ENCODE measurements around the gene TMEM108.

TMEM108 gene

GRCh38 chr3:133276594-133276993, 238.4 kb downstream of the TMEM108 start:
- Histone ChIP-seq H3K4me2 (ENCODE audit: low read length) (no peak overlapping the region), H3K79me2 (ENCODE audit: control insufficient read depth, insufficient read depth, low read length, poor library complexity) (no peaks in the 10 kb centered on the region), H2BK120ac (ENCODE audit: insufficient read depth, low read length, poor library complexity) (no peak overlapping the region), H3K4ac (ENCODE audit: low read depth, low read length) (no peak overlapping the region), H3K23ac (ENCODE audit: low read length) (no peak overlapping the region), H2AK5ac (ENCODE audit: low read length) (no peak overlapping the region), H3K4me1 (ENCODE audit: control insufficient read depth in 1 of 2, insufficient read depth in 2 of 2, low read length in 2 of 2) (no peaks in the 10 kb centered on the region), H3K27me3 (ENCODE audit: insufficient read depth, low read length) (no peaks in the 10 kb centered on the region), H3K9ac (ENCODE audit: low read length) (no peak overlapping the region), H3K9me3 (ENCODE audit: insufficient read depth, low read depth, low read length) (peaks cover 2% of the 10 kb centered on the region), H2BK5ac (ENCODE audit: low read depth, low read length, poor library complexity) (no peak overlapping the region), H3K4me3 (ENCODE audit: low read depth, low read length) (no peak overlapping the region), H4K91ac (ENCODE audit: low read depth, low read length) (no peak overlapping the region), H4K8ac (ENCODE audit: low read depth, low read length) (no peak overlapping the region), H4K12ac (ENCODE audit: low read depth, low read length) (no peak overlapping the region), H3K36me3 (ENCODE audit: control insufficient read depth in 1 of 2, insufficient read depth in 2 of 2, low read length in 2 of 2) (no peaks in the 10 kb centered on the region), H2AFZ (ENCODE audit: insufficient read depth, low read length, poor library complexity) (no peak overlapping the region), H3K14ac (ENCODE audit: low read length) (no peak overlapping the region), H2BK12ac (ENCODE audit: low read length) (no peak overlapping the region), H3K18ac (ENCODE audit: low read length) (no peak overlapping the region), H3K79me1 (ENCODE audit: low read length) (no peaks in the 10 kb centered on the region), H3K27ac (ENCODE audit: low read depth, low read length) (no peak overlapping the region)
- WGBS (ENCODE audit: extremely low coverage, insufficient coverage, insufficient read length), result no CpG with 5 or more reads among the region's 4 CpGs
- DNase-seq, result peak in 1 of 2 donors; percentile 16

GRCh38 chr3:133277813-133278212, 239.6 kb downstream of the TMEM108 start:
- Histone ChIP-seq H3K4ac (ENCODE audit: low read depth, low read length) (no peak overlapping the region), H3K9me3 (ENCODE audit: insufficient read depth, low read depth, low read length) (peaks cover 2% of the 10 kb centered on the region)
- no CpG with 5 or more reads among the region's 2 CpGs for WGBS (ENCODE audit: extremely low coverage, insufficient coverage, insufficient read length)

DNA sequence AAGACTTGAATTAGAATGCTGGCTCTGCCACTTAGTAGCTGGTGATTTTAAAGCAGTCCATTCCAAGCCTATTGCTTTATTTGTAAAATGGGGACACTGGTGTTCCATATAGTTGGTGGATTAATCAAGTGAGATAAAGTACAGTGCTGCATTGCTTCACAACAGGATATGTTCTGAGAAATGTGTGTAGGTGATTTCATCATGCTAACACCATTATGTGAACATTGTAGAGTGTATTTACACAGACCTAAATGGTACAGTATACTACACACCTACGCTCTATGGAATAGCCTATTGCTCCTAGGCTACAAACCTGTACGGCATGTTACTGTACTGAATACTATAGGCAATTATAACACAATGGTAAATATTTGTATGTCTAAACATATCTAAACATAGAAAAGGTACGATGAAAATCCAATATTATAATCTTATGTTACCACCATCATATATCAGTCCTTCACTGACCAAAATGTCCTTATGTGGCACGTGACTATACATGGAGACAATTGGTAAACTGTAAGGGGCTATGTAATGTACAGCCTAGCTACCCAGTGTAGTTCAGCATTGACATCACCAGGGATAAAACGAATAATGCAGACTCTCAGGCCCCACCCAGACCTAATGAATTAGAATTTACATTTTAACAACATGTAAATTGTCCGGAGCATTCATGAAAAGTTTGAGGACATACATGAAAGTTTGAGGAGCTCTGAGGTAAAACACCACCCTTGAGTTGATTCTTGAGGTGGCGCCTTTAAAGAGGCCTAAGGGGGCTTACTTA, 240.3 kb downstream of the TMEM108 start:
- H3K4me3 ChIP-seq (ENCODE audit: low read depth, low read length), result no peak overlapping the region
- no peak overlapping the region for H3K4me2 ChIP-seq (ENCODE audit: low read length)
- no peak overlapping the region for H4K12ac ChIP-seq (ENCODE audit: low read depth, low read length)
- H3K4ac ChIP-seq (ENCODE audit: low read depth, low read length), result no peak overlapping the region
- no peak overlapping the region for H2AK5ac ChIP-seq (ENCODE audit: low read length)
- H3K79me1 ChIP-seq (ENCODE audit: low read length), result no peaks in the 10 kb centered on the region
- no CpG with 5 or more reads among the region's 7 CpGs for WGBS (ENCODE audit: extremely low coverage, insufficient coverage, insufficient read length)
- H4K91ac ChIP-seq (ENCODE audit: low read depth, low read length), result no peak overlapping the region
- no peak for DNase-seq
- H2BK12ac ChIP-seq (ENCODE audit: low read length), result no peak overlapping the region
- no peak overlapping the region for H2AFZ ChIP-seq (ENCODE audit: insufficient read depth, low read length, poor library complexity)
- H3K23ac ChIP-seq (ENCODE audit: low read length), result no peak overlapping the region
- H3K4me1 ChIP-seq (ENCODE audit: control insufficient read depth in 1 of 2, insufficient read depth in 2 of 2, low read length in 2 of 2), result no peaks in the 10 kb centered on the region
- no peak overlapping the region for H3K9ac ChIP-seq (ENCODE audit: low read length)
- H2BK5ac ChIP-seq (ENCODE audit: low read depth, low read length, poor library complexity), result no peak overlapping the region
- no peaks in the 10 kb centered on the region for H3K27me3 ChIP-seq (ENCODE audit: insufficient read depth, low read length)
- H3K14ac ChIP-seq (ENCODE audit: low read length), result no peak overlapping the region
- no peak overlapping the region for H3K18ac ChIP-seq (ENCODE audit: low read length)
- H3K79me2 ChIP-seq (ENCODE audit: control insufficient read depth, insufficient read depth, low read length, poor library complexity), result no peaks in the 10 kb centered on the region
- no peak overlapping the region for H3K27ac ChIP-seq (ENCODE audit: low read depth, low read length)
- H3K36me3 ChIP-seq (ENCODE audit: control insufficient read depth in 1 of 2, insufficient read depth in 2 of 2, low read length in 2 of 2), result no peaks in the 10 kb centered on the region
- peaks cover 2% of the 10 kb centered on the region for H3K9me3 ChIP-seq (ENCODE audit: insufficient read depth, low read depth, low read length)
- H4K8ac ChIP-seq (ENCODE audit: low read depth, low read length), result no peak overlapping the region
- no peak overlapping the region for H2BK120ac ChIP-seq (ENCODE audit: insufficient read depth, low read length, poor library complexity)

More at GRCh38 chr3:133277813-133278212, 239.6 kb downstream of the TMEM108 start:
- Histone ChIP-seq H3K4me1 (ENCODE audit: control insufficient read depth in 1 of 2, insufficient read depth in 2 of 2, low read length in 2 of 2) (no peaks in the 10 kb centered on the region), H3K4me3 (ENCODE audit: low read depth, low read length) (no peak overlapping the region), H3K27me3 (ENCODE audit: insufficient read depth, low read length) (no peaks in the 10 kb centered on the region), H2BK120ac (ENCODE audit: insufficient read depth, low read length, poor library complexity) (no peak overlapping the region), H3K14ac (ENCODE audit: low read length) (no peak overlapping the region), H2BK12ac (ENCODE audit: low read length) (no peak overlapping the region), H4K8ac (ENCODE audit: low read depth, low read length) (no peak overlapping the region), H3K4me2 (ENCODE audit: low read length) (no peak overlapping the region), H3K18ac (ENCODE audit: low read length) (no peak overlapping the region), H4K91ac (ENCODE audit: low read depth, low read length) (no peak overlapping the region), H3K79me2 (ENCODE audit: control insufficient read depth, insufficient read depth, low read length, poor library complexity) (no peaks in the 10 kb centered on the region), H3K36me3 (ENCODE audit: control insufficient read depth in 1 of 2, insufficient read depth in 2 of 2, low read length in 2 of 2) (no peaks in the 10 kb centered on the region), H3K79me1 (ENCODE audit: low read length) (no peaks in the 10 kb centered on the region), H3K23ac (ENCODE audit: low read length) (no peak overlapping the region), H3K9ac (ENCODE audit: low read length) (no peak overlapping the region), H4K12ac (ENCODE audit: low read depth, low read length) (no peak overlapping the region), H2AFZ (ENCODE audit: insufficient read depth, low read length, poor library complexity) (no peak overlapping the region), H2AK5ac (ENCODE audit: low read length) (no peak overlapping the region), H2BK5ac (ENCODE audit: low read depth, low read length, poor library complexity) (no peak overlapping the region), H3K27ac (ENCODE audit: low read depth, low read length) (no peak overlapping the region)
- no peak for DNase-seq

GRCh38 chr3:133280586-133280985, 242.4 kb downstream of the TMEM108 start:
- Histone ChIP-seq H3K9me3 (ENCODE audit: insufficient read depth, low read depth, low read length) (peaks cover 2% of the 10 kb centered on the region), H3K9ac (ENCODE audit: low read length) (no peak overlapping the region), H3K4me1 (ENCODE audit: control insufficient read depth in 1 of 2, insufficient read depth in 2 of 2, low read length in 2 of 2) (no peaks in the 10 kb centered on the region), H3K4me3 (ENCODE audit: low read depth, low read length) (no peak overlapping the region), H2AFZ (ENCODE audit: insufficient read depth, low read length, poor library complexity) (no peak overlapping the region), H2BK12ac (ENCODE audit: low read length) (no peak overlapping the region), H2BK120ac (ENCODE audit: insufficient read depth, low read length, poor library complexity) (no peak overlapping the region), H3K79me1 (ENCODE audit: low read length) (no peaks in the 10 kb centered on the region), H3K23ac (ENCODE audit: low read length) (no peak overlapping the region), H3K79me2 (ENCODE audit: control insufficient read depth, insufficient read depth, low read length, poor library complexity) (no peaks in the 10 kb centered on the region), H3K36me3 (ENCODE audit: control insufficient read depth in 1 of 2, insufficient read depth in 2 of 2, low read length in 2 of 2) (no peaks in the 10 kb centered on the region), H4K8ac (ENCODE audit: low read depth, low read length) (no peak overlapping the region), H3K14ac (ENCODE audit: low read length) (no peak overlapping the region), H3K4ac (ENCODE audit: low read depth, low read length) (no peak overlapping the region), H3K27me3 (ENCODE audit: insufficient read depth, low read length) (no peaks in the 10 kb centered on the region), H2AK5ac (ENCODE audit: low read length) (no peak overlapping the region), H4K91ac (ENCODE audit: low read depth, low read length) (no peak overlapping the region), H4K12ac (ENCODE audit: low read depth, low read length) (no peak overlapping the region), H3K18ac (ENCODE audit: low read length) (no peak overlapping the region), H3K27ac (ENCODE audit: low read depth, low read length) (no peak overlapping the region), H2BK5ac (ENCODE audit: low read depth, low read length, poor library complexity) (no peak overlapping the region), H3K4me2 (ENCODE audit: low read length) (no peak overlapping the region)
- no CpG with 5 or more reads among the region's 1 CpG for WGBS (ENCODE audit: extremely low coverage, insufficient coverage, insufficient read length)
- no peak for DNase-seq

Measured in trophoblast cell (in vitro differentiated cells and primary cell).